GF-D8 (cell line): ENCODE measurements around the gene PTPRS.

ENCODE experiments used
- DNase-seq: peaks from one replicate; lab custom pipeline; 2025; lab: John Stamatoyannopoulos, UW

The PTPRS gene

DNA sequence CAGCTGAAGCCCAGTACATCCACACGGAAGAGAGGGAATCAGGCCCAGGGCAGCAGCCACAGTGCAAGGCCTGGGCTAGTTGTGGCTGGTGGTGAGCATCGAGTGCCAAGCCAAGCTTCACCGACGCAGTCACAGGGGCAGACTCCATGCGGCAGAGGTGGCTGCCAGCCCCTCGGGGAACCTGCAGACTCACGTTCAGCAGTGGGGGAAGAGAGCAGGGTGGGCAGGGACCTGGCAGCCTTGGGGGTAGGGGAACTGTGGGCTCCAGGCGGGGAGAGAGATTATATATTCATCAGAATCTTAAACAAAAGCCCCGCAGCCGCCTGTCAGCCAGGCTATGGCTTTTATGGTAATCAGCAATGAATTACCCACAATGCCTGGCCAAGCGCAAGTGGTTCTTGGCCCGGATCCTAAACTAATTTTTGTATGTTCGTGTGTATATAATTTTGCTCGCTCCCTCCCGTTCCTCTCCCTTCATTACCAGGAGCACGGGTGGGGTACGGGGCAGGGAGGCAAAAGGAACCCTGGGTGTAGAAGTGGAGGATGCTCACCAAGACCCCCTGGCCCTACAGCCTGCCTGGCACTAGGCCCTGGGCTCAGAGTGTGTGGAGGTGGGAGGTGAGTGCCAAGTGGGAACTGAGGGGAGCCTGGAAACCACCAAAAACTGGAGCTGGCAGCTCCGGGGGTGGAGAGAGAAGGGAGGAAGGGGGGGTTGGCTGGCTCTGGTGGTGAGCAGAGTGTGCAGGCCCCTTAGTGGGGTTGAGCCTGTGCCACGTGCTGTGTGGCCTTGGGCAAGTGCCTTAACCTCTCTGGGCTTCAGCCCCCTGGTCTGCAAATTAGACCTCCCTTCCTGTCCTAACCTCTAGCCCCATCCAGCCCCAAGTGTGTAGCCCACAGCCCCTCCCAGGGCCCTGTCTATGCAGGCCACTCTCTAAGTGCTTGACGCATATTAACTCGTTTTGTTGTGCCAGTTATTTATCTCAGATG lies 31.9 kb downstream of the PTPRS start:
- no peak for DNase-seq

DNA sequence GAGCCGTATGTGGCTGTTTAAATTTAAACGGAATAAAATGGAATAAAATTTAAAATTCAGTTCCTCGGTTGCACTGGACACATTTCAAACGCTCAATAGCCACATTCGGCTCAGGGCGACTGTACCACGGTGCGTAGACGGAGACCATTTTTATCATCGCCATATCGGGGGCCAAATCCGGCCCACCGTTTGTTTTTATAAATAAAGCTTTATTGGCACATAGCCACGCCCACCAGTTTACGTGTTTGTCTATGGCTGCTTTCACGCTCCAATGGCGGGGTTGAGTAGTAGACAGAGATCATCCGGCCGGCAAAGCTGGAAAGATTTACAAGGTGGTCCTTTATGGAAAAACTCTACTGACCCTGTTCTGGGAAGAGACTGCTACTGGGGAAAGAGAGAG lies 33.0 kb downstream of the PTPRS start:
- no peak for DNase-seq

DNA sequence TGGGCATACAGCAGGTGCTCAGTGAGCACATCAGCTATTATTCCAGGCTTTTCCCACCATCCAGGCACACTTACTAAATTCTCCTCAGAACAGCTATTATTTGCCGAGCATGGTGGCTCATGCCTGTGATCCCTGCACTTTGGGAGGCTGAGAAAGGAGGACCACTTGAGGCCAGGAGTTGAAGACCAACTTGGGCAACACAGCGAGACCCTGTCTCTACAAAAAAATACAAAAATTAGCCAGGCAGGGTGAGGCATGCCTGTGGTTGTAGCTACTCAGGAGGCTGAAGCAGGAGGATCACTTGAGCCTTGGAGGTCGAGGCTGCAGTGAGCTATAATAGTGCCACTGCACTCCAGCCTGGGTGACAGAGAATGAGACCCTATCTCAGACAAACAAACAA lies 35.4 kb downstream of the PTPRS start:
- no peak for DNase-seq

DNA sequence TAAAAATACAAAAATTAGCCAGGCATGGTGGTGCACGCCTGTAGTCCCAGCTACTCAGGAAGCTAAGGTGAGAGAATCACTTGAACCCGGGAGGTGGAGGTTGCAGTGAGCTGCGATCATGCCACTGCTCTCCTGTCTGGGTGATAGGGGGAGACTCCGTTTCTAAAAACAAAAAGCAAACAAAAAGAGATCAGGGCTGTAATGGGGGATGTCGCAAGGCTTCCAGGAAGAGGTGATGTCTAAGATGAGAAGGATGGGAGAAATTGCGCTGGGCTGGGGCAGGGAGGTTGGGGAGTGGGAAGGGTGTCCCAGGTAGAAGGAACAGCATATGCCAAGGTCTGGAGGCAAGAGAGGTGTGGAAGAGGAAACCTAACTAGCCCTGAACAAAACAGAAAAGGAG lies 36.1 kb downstream of the PTPRS start:
- no peak for DNase-seq

DNA sequence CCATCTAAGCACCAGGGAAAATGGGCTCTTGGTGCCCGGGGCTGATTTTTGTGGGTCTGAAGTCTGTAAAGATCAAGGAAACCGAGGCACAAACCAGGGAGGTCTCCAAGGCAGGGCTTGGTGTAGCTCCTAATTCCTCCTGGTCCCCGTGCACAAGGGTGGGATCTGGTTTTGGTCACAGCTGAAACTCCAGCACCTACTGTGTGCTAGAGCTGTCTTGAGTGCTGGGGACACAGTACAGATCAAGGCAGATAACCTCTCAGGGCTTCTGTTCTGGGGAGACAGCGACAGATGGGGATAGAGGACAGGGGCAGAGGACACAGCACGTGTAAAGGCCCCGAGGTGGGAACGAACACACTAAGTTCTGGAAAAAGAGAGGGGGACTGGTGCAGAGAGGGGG lies 37.4 kb downstream of the PTPRS start:
- DNase-seq, result no peak

DNA sequence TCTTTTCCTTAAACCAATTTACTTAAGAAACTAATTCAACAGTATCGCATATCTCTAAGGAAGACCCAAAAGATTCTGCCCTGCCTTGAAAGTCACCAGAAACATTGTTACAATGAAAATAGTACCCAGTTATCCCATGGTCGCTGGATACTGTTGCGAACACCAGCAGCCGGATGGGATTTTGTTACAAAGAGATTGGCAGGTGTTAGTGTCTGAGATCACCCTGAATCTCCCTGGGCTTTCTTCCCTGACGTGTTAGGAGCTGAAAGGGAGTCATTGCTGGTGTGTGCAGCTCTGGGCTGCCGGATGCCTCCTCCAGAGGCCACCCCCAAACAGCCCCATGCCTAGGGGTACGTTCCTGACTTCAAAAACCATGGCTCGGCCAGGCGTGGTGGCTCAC lies 38.2 kb downstream of the PTPRS start:
- no peak for DNase-seq

DNA sequence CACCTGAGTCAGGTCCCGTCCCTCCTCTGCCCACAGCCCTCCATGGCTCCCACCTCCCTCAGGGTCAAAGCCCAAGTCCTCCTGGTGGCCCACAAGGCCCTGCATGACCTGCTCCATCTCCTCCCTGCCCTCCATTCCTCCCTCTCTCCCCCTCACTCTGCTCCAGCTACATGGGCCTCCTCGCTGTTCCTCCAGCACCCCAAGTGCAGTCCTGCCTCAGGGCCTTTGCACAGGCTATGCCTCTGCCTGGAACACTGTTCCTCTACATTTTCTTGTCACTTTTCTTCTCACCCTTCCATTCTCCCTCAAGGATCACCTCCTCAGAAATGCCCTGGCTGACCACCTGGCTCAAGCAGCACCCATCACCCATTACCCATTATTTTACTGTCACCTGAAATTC lies 41.5 kb downstream of the PTPRS start:
- no peak for DNase-seq

DNA sequence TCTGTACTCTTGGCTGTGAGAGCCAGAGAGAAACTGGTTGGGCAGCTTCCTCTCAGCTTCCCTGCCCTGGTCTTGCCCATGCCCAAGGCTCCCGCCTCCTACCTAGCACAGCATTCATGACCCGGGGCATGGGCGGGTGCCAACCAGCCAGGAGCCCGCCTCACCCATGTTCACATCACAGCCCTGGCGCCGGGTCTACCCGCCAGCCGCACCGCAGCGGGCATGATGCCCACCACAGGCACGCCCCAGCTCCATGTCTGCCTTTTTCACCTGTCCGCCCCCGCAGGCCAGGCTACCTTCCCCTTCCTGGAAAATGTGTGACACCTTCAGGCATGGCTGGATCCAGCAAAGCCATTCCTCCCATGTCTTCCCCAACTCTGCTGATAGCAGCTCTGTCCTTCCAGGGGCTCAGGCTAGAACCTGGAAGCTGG lies 42.1 kb downstream of the PTPRS start:
- no peak for DNase-seq

DNA sequence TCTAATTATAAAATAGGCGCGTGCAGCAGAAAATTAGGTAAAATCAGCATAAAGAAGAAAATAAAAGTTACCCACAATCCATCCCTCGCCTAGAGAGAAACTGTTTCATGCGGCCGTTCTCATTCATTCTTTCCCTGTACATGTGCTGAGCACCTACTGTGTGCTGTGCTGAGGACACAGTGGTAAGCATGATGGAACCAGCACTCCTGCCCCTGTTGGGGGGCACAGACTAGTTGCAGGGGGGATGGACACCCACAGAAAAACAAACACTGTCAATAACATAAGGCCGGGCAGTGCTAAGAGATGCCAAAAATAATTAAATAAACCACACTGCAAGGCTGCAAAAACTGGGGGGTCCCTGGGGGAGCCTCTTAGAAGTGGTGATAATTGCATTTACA lies 43.3 kb downstream of the PTPRS start:
- no peak for DNase-seq

DNA sequence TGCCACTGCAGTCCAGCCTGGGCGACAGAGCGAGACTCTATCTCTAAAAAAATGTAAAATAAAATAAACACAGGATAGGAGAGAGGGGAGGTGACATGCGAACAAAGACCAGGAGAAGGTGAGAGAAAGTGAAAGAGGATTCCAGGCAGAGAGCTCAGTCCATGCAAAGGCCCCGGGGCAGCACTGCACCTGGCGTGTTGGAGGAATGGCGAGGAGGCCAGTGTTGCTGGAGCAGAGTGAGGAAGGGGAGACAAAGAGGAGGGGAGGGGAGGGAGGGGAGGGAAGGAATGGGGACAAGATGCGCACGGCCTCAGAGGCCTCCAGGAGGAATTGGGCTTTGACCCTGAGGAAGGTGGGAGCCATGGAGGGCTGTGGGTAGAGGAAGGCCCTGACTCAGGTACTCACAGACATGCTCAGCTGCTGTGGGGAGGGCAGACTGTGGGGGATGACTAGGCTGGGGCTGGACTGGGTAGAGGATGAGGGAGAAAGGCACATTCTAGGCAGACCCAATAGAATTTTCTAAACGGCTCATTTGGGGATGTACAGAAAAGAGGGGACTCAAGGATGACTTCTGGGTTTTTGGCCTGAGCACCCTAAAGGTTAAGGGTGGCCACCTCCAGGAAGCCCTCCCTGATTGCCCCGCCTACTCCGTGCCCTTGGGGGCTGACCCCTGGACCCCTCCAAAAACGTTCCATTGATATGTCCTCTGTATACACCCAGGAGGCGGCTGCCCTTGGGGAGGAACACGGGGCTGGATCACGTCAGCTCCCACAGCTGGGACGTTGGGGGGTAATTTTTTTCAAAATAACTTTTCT lies 43.9 kb downstream of the PTPRS start:
- no peak for DNase-seq

DNA sequence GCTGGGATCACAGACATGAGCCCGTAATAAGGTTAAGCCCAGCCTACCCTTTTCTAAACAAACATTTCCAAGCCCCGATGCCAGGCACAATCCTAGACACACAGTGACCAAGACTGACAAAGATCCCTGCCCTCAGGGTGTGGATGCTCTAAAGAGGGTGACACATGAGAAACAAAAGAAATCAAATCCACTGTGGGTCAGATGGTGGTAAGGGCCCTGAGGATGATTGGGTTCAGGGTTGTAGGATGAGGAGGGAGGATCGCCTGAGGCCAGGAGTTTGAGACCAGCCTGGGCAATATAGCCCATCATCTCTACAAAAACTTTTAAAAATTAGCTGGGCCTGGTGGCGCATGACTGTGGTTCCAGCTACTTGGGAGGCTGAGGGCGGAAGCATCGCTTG lies 44.6 kb downstream of the PTPRS start:
- DNase-seq, result no peak

DNA sequence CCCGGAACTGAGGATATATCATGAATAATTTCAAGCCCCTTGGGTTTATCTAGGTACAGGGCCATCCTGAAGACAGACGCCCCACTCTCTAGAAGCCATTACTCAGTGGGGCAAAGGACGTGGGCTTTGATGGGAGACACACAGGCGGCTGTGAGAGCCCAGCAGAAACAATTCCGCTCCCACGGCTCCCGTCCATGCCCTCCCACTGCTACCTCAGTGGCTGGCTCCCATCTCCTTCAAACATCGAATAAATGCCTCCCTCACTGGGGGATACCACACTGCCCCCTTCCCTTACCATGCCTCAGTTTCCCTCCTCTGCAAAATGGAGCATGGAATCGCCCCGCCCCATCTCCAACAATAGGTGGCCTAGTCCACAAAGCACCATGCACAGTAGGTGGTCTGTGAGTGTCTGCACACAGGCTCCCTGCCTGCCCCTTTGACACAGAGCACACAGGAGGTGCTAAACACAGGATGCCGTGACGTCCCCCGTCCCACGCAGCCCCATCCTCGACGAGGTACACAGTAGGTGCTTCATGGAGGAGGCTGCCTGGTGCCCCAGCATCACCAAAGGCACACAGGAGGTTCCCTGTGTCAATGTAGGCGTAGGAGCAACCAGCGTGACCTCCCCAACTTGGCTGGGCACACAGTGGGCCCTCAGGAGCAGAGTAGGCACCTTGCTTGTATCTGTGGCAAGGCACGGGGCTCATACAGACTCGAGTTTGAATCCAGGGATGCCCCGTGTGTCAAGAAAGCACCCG lies 46.0 kb downstream of the PTPRS start:
- DNase-seq, result no peak

DNA sequence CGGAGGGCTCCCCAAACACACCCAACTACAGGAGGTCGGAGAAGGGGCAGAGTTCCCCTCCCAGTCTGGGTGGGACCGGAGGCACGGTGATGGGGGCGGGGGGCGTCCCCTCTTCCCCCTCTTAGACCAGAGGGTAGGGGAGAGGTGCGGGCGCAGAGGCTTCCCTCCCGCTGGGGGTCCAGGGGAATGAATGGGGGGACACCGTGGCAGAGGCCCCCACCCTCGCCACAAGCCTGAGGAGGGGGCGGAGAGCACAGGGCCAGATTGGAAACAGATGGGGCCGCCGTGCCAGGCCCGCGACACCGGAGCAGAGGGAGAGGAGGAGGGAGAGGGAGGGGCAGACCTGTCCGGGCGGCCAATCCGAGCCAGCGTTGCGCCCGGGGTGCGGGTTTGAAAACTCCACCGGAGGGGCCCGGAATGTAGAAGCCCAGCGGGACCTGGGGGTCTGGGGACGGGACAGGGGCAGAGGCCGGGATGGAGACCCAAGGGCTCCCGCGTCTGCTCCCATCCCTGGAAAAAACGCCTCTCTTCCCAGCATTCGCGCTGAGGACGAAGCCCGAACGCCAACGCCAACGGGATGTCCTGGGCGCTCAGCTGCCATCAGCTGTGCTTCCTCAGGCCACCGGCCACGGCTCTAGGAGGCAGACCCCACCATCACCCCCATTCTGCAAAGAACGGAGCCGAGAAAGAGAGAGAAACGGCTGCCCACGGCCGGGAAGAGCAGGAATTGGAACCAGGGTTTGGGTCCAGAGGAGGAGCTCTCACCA lies 46.8 kb downstream of the PTPRS start:
- DNase-seq, result no peak

DNA sequence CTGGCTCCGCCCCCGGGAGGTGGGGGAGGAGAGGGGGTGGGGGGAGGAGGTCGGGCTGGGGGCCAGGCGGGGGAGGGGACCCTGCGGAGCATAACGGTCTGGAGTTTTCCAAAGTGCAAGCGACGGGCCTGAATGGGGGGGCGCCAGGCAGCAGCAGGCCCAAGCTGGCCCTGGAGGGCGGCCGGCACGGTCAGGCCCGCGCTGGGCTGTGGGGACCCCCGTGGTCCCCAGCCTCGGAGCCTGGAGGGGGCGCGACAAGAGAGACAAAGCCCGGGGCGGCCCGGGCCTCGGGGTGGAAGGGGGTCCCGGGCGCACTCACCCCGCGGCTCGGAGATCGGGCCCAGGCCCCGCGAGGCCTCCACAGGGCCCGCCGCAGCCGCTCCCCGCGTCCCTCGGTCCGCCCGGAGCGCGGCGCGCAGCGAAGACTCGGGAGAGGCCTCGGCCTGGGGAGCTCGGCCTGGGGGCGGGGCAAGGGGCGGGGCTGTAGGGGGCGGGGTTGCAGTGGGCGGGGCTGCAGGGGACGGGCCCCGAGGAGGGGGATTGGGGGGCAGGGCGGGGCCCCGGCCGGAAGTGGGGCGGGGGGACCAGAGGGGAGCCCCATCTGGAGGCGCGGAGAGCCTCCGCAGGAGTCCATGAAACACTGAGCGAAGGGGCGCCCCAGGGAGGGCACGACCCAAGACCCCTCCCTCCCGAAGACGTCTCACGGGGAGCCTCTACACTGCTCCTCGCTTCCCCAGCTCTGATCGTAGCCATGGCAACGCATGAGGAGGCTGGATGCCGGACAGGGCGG lies 47.6 kb downstream of the PTPRS start:
- no peak for DNase-seq

DNA sequence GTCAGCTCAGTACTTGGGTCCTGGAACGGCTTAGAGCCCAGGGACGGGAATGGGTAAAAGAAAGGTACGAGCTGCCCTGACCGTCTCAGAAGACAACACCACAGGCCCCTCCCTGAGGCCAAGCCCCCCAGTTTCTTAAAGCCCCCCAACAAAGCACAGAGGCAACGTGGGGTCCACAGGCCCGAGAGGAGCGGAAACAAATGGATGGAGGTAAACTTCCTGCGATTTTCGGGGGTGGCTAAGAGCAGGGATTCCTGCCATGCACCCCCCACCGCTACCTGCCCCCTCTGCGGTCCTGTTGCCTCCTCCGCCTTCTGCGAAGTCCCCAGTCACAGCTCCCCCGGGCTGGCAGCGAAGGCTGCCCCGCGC lies 48.2 kb downstream of the PTPRS start:
- DNase-seq, result no peak

DNA sequence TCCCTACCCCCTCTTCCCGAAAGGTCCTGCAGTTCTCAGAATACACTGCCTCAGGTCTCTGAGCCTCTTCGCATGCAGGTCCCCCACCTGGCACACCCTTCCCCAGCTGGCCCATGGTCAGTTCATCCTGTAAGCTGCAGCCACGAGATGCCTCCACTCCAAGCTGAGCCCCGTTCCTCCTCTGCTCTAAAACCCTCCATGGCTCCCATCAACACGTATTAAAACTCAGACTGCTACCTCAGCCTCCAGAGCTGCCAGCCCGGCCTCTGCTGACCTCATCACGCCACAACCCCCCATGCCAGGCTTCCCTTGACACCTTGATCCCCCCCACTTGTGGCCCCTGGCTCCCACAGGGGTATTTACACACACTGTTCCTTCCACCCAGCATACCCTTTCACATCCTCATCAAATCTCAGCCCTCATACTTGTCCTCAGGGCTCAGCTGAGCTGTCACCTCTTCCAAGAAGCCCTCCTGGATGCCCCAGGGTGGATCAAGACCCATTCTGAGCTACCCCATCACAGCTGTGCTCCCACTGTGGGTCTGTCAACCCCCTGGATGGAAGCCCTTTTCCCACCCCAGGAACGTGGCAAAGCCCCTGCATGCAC lies 48.9 kb downstream of the PTPRS start:
- DNase-seq, result no peak
